HG02885 (cell line): ENCODE measurements around the gene TYMP.

Experiments
- ATAC-seq: cut with Tn5 transposase; IDR thresholded peaks from one replicate; pipeline ENCODE4 v1.9.1; 2021; ENCODE audit warnings: mild to moderate bottlenecking; ENCODE audit not compliant: unreplicated experiment, poor library complexity

Gene TYMP

DNA sequence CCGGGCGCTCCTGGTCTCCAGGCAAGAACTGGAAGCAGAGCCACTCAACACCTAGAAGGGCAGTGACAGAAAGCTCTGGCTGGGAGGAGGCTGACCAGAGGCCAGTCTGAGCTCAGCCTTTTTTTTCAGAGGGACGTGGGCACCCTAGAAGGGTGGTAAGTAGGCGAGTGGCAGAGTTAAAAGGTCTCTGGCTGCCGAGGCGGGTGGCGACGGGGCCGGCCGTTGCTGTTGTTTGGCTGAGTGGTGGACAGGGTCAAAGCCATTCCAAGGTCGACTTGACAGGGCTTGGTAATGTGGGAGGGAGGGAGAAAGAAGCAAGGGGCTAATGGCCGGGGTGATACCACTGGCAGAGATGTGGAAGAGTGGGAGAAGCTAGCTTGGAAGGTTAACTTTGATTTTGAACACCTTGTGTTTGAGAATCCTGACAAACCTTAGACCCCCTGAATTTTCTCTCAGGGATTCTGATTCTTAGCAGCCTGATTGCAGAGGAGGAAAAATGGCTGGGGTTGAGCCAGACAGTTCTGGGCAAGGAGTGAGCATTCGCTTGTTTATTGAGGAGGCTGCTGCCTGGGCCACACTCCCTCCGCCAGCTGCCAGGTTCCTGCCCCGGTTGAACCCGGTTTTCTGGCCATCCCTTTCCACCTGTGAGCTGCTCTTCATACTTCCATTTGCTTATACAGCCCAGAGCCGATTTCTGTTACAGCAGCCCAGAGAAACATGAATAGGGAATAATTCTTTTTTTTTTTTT lies 33.8 kb upstream of the TYMP start:
- ATAC-seq = no peak

GRCh38 chr22:50562523-50563412 lies 33.0 kb upstream of the TYMP start, which contains the start of gene SYCE3:
SYCE3 (minus strand) TSS chr22:50562919; CDS start chr22:50556405, 6,514 bp downstream.
- peak; percentile 97 for ATAC-seq

- ATAC-seq = no peak
Measured at GRCh38 chr22:50561401-50562358, 31.9 kb upstream of the TYMP start.

- ATAC-seq = no peak
Measured at GRCh38 chr22:50560034-50560433, 30.2 kb upstream of the TYMP start.

GRCh38 chr22:50556703-50557102 lies 26.9 kb upstream of the TYMP start:
- no peak for ATAC-seq

DNA sequence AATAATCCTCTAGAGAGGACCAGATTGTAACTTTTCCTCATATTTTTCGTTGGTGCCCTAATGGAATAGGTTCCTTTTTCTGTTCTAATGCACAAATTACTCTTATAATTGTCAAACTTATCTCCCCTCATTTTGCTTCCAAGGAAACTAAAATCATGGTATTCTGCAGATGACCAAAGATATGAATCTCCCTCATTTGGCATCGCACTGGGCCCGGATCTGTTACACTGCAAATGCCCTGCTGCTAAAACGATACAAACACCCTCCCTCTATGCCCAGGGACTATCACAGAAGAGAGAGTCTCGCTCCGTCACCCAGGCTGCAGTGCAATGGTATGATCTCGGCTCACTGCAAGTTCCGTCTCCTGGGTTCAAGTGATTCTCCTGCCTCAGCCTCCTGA lies 23.5 kb upstream of the TYMP start:
- no peak for ATAC-seq

GRCh38 chr22:50551160-50551752 lies 21.4 kb upstream of the TYMP start:
- no peak for ATAC-seq

DNA sequence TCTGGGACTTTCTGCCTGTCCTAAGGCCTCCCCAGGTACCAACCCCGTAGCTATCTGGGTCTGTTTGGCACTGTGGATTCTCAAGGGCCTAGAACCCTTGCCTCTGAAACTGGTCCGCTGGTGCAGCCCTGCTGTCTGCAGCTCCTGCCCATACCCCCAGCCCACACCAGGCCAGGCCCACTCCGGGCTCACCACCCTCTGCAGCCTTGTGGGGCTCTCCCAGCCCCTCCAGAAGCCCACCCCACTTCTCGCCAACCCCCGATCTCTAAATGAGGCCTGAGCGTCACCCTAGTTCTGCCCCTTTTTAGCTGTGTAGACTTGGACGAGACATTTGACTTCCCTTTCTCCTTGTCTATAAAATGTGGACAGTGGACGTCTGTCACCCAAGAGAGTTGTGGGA lies 20.6 kb upstream of the TYMP start:
- no peak for ATAC-seq

GRCh38 chr22:50548921-50549790 lies 19.3 kb upstream of the TYMP start:
- ATAC-seq = no peak

GRCh38 chr22:50548040-50548920 lies 18.5 kb upstream of the TYMP start:
- ATAC-seq = no peak

DNA sequence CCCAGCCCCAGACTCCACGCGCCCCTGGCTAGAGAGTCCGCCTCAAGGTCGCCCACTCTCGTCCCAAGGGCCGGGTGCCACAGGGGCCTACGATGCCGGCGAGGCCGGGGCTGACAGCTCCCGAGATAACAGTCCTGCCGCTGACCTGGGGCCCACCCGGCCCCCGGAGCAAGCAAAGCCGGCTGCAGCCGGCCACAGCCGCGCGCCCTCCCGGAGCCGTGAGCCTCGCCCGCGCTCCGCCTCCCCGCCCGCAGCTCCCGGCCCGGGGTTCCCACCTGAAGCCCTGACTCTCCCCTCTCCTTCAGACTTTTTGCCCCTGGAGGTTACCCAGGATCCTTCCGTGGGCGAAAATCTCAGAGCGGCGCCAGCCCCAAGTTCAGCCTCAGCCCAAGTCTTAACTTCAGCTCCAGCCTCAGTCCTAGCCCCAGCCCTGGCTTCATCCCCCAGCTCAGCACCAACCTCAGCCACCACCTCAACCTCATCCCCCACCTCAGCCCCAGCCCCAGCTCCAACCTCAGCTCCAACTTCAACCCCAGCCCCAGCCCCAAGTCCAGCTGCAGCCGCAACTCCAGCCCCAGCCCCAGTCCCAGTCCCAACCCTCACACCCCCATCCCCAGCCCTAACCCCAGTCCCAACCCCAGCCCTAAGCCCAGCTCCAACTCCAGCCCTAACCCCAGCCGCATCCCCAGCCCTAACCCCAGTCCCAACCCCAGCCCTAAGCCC lies 17.6 kb upstream of the TYMP start:
- no peak for ATAC-seq

GRCh38 chr22:50546326-50547262 lies 16.8 kb upstream of the TYMP start:
- ATAC-seq = no peak

DNA sequence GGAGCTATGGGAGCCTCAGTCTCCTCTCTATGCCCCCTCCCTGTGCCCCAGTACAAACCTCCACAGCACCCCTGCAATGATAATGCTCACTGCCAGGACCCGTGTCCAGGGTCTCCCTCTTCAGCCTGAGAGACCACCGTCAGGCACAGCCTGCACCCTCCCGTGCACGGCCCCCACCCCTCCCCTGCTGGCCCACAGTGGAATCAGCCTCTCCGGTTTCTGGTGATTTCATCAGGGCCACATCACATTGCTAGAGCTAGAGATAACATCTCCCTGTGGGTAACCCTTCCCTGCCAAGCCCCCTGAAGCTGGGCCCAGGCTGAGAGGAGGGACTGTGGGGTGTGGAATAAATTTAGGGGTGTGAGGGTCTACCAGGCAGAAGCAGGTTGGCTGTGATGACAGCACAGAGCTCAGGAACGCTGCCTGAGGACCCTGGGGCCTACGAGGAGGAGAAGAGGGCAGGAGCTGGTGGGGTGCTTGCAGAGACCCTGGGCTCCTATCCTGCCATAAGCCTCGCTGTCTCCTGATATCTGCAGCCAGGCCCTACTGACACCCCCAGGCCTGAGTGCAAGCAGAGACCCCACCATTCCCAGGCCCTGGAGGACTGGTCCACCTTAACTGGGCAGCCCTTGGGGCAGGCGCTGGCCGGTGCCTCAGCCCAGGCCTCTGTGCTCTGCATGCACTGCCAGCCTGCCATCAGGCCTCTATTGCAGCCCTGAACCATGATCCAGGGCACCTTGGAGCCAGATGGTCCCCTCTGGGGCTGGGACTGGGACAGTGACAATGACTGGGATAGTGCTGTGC lies 15.9 kb upstream of the TYMP start, which contains the start of gene KLHDC7B:
Gene KLHDC7B, plus strand, starts transcription at position 378 of the 804 bp plus-strand sequence. Its CDS starts 345 bp downstream, at position 723.
- no peak for ATAC-seq

DNA sequence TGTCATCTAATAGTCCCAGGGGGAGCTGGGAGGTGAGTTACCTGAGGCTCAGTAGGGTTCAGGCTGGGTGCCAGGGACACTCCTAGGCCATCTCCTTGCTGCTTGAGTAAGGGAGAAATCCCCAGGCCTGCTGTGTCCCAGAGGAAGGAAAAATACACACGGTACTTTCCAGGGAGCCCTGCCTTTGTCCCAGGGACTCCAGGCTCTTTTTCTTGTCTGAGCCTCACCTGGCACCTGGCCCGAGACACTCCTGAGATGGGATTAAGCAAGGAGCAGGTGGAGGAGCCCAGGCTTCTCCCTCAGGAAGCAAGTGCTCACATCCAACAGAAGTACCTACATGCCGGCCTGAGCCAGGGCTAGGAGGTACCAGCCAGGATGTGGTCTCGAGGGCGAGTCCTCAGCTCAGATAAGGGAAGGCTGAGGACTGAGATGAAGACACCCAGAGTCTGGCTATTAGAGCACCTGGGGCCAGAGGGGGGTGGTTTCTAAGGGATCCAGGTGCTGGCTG lies 15.0 kb upstream of the TYMP start:
- no peak for ATAC-seq

DNA sequence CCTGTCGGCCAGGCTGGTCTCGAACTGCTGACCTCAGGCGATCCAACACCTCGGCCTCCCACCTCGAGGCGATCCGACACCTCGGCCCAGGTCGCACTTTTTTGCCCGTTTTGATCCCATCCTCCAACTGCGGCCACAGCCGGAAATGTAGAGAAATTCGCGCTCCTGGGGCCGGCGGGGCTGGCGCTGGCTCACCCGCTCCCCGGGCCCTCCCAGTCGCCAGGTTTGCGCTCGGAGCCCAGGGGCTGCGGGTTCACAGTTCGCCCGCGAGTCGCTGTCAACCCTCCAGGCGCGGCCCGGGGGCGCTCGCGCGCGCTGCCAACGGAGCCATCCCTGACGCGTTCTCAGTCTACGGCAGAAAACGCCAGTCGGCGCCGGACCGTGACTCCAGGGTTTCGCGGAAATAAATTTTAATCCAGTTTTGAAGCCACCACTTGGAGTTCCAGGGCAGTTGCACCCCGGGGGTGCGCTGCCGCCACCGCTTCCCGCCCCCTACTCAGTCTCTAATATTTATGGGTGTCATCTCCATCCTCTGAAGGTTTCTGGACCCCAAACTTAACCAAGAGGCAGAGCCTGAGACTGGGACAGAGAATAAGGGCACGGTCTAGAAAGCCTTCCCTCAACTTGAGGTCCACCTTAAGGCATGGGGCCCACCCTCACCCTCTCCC lies 14.4 kb upstream of the TYMP start:
- no peak for ATAC-seq
